Astrocyte (in vitro differentiated cells and primary cell): ENCODE measurements around the gene TSPEAR.

ENCODE experiments used
- EZH2 ChIP-seq: IDR thresholded peaks from 2 replicates; pipeline ENCODE4 v1.6.1; 2012; ENCODE audit warnings: mild to moderate bottlenecking, low read length, inconsistent platforms; ENCODE audit not compliant: insufficient read depth
- TF ChIP-seq, protein P1 (sequence below): IDR thresholded peaks from 2 replicates; pipeline ENCODE4 v1.5.1; 2011; ENCODE audit warnings: low read depth, mild to moderate bottlenecking, inconsistent platforms, low read length, moderate library complexity; ENCODE audit not compliant: insufficient read depth

DNA sequence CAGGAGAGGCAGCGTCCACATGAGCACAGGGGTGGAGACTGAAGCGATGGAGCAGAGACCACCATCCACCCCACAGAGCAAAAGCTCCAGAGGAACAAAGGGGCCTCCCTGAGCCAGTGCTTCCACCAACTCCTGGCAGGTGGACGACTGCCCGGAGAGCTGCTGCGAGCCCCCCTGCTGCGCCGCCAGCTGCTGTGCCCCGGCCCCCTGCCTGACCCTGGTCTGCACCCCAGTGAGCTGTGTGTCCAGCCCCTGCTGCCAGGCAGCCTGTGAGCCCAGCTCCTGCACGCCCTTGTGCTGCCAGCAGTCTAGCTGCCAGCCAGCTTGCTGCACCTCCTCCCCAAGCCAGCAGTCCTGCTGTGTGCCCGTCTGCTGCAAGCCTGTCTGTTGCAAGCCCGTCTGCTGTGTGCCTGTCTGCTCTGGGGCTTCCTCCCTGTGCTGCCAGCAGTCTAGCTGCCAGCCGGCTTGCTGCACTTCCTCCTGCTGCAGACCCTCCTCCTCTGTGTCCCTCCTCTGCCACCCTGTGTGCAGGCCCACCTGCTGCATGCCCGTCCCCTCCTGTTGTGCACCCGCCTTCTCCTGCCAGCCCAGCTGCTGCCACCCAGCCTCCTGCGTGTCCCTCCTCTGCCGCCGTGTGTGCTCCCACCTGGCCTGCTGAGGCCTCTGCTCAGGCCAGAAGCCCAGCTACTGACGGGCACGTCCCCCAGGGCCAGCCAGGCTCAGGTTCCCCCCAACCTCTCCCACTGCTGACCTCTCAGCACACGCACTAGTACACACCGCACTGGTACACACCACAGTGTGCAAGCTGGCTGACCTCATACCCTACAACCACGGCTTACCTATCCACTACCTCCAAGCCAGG is 9.0 kb downstream of the TSPEAR start:
- TF ChIP-seq, protein P1, sequence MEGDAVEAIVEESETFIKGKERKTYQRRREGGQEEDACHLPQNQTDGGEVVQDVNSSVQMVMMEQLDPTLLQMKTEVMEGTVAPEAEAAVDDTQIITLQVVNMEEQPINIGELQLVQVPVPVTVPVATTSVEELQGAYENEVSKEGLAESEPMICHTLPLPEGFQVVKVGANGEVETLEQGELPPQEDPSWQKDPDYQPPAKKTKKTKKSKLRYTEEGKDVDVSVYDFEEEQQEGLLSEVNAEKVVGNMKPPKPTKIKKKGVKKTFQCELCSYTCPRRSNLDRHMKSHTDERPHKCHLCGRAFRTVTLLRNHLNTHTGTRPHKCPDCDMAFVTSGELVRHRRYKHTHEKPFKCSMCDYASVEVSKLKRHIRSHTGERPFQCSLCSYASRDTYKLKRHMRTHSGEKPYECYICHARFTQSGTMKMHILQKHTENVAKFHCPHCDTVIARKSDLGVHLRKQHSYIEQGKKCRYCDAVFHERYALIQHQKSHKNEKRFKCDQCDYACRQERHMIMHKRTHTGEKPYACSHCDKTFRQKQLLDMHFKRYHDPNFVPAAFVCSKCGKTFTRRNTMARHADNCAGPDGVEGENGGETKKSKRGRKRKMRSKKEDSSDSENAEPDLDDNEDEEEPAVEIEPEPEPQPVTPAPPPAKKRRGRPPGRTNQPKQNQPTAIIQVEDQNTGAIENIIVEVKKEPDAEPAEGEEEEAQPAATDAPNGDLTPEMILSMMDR = no peak
- TF ChIP-seq EZH2 = no peak
